Panc1 (cell line): Measurements from ENCODE around the gene C16orf74. TPM values are rescaled to one million over a fixed set of nuclear protein-coding genes. Genes with fewer than 3 reads are reported as not detected.

Experiments used
- ATAC-seq: fragments of 200-7000 bp; cut with Tn5 transposase; 2 replicates; pipeline ENCODE4 v1.9.1; 2020; ENCODE audit warnings: mild to moderate bottlenecking, moderate library complexity
- BruUV-seq: library from RNA; stranded (reverse); fragments of 400-500 nt; replicated peaks from 2 replicates; lab custom pipeline; 2021; lab: Mats Ljungman, UMichigan
- CTCF ChIA-PET: fragments of 300-600 bp; sonication (Branson Sonifier 250); formaldehyde crosslinking; loops from one replicate; lab custom pipeline; 2022; ENCODE audit warnings: antibody characterized with exemption; lab: Charles Lee
- POLR2A ChIA-PET: fragments of 300-600 bp; sonication (Branson Sonifier 250); formaldehyde crosslinking; loops from one replicate; lab custom pipeline; 2022; ENCODE audit warnings: antibody characterized with exemption; lab: Charles Lee
- DNase-seq: peaks from one replicate; pipeline ENCODE4 v3.0.0-alpha.2; 2010; ENCODE audit warnings: low read depth, low spot score
- H3K27ac ChIP-seq: 2 replicates; pipeline ENCODE4 v1.5.1; 2011; ENCODE audit warnings: mild to moderate bottlenecking, low read length, inconsistent platforms
- H3K27me3 ChIP-seq: fragments of 200-500 bp; sonication (Bioruptor generic); 2 replicates; pipeline ENCODE4 v1.6.0; 2014; ENCODE audit warnings: low read length, inconsistent platforms; ENCODE audit not compliant: control insufficient read depth, insufficient read depth
- H3K36me3 ChIP-seq: fragments of 200-500 bp; sonication (Bioruptor generic); 2 replicates; pipeline ENCODE4 v1.5.1; 2014; ENCODE audit warnings: inconsistent platforms, mild to moderate bottlenecking, low read length, moderate library complexity; ENCODE audit not compliant: control insufficient read depth, insufficient read depth
- H3K4me1 ChIP-seq: 2 replicates; pipeline ENCODE4 v1.5.1; 2011; ENCODE audit warnings: inconsistent platforms, mild to moderate bottlenecking, low read length, moderate library complexity; ENCODE audit not compliant: control insufficient read depth, insufficient read depth
- H3K4me3 ChIP-seq, 2 experiments: 2 replicates each; pipeline ENCODE4 v1.5.1; 2011 to 2012; ENCODE audit warnings: low read depth in 2 of 2, low read length in 2 of 2, mild to moderate bottlenecking in 2 of 2, inconsistent platforms in 1 of 2, moderate library complexity in 1 of 2
- H3K9me3 ChIP-seq: fragments of 200-500 bp; sonication (Bioruptor generic); 2 replicates; pipeline ENCODE4 v1.5.1; 2014; ENCODE audit warnings: low read depth, mild to moderate bottlenecking, inconsistent platforms, low read length, moderate library complexity; ENCODE audit not compliant: control insufficient read depth, insufficient read depth
- CTCF ChIP-seq: fragments of 450-650 bp; IDR thresholded peaks from 2 replicates; pipeline ENCODE4 v1.5.1; 2017; ENCODE audit warnings: mild to moderate bottlenecking
- POLR2AphosphoS5 ChIP-seq: IDR thresholded peaks from 2 replicates; pipeline ENCODE4 v1.6.1; 2012; ENCODE audit warnings: mild to moderate bottlenecking, low read depth, low read length, moderate library complexity
- REST ChIP-seq, 2 experiments: IDR thresholded peaks; 2 replicates each; pipeline ENCODE4 v1.6.1; 2011 to 2012; ENCODE audit warnings: low read depth in 2 of 2, control low read depth in 1 of 2, low read length in 1 of 2, mild to moderate bottlenecking in 1 of 2, moderate library complexity in 1 of 2; ENCODE audit not compliant: insufficient read depth in 1 of 2
- SIN3A ChIP-seq: IDR thresholded peaks from 2 replicates; pipeline ENCODE4 v1.6.1; 2012; ENCODE audit warnings: low read depth, mild to moderate bottlenecking, low read length, moderate library complexity, borderline replicate concordance; ENCODE audit not compliant: insufficient read depth
- TCF7L2 ChIP-seq: IDR thresholded peaks from 2 replicates; pipeline ENCODE4 v1.6.1; 2011; ENCODE audit warnings: mild to moderate bottlenecking, low read depth, low read length, inconsistent platforms
- in situ Hi-C: cut with HindIII; loops from 2 replicates; pipeline ENCODE4 v1.10.0; 2016; ENCODE audit warnings: low sequenced_read_pairs, low pct_unique_long_range_greater_than_20kb
- intact Hi-C: fragments of 100-400 bp; cut with micrococcal nuclease; formaldehyde crosslinking; loops from one replicate; pipeline ENCODE4 v1.10.0; 2022; ENCODE audit not compliant: unreplicated experiment
- total RNA-seq: library from RNA; stranded (reverse); gene quantifications from one replicate; pipeline ENCODE4 v1.2.1, GENCODE V29; 2021; ENCODE audit not compliant: unreplicated experiment

Gene C16orf74
- total RNA-seq, 1 experiment from 2014 or later, result 1.5 TPM

- Histone ChIP-seq H3K9me3 (no peaks in the 10 kb centered on the region), H3K27ac (no peak overlapping the region), H3K36me3 (no peaks in the 10 kb centered on the region), H3K27me3 (no peaks in the 10 kb centered on the region), H3K4me3 (no peak overlapping the region), H3K4me1 (peaks cover 4% of the 10 kb centered on the region; the same call in 1 of the 2 replicates)
- TF ChIP-seq POLR2AphosphoS5 (no peak), REST (IDR thresholded peaks at IDR 0.05; ENCODE audit: insufficient read depth in 1 of 2, low read depth in 2 of 2, low read length in 1 of 2) (no peak), CTCF (no peak), TCF7L2 (no peak), SIN3A (no peak)
- POLR2A ChIA-PET, result no interaction called here
- ATAC-seq, result peak; percentile 30; the same call in 1 of the 2 replicates
- no TSS peak for BruUV-seq
- no peak for DNase-seq
- CTCF ChIA-PET, result no interaction called here
- intact Hi-C loops (no loop called here), in situ Hi-C loops (no loop called here)
Observed at GRCh38 chr16:85698935-85699558, 51.8 kb downstream of the C16orf74 start.

GRCh38 chr16:85698459-85698891 is 52.4 kb downstream of the C16orf74 start:
- no peak for ATAC-seq
- peaks cover 4% of the 10 kb centered on the region; the same call in 1 of the 2 replicates for H3K4me1 ChIP-seq
- no TSS peak for BruUV-seq
- intact Hi-C loops (no loop called here), in situ Hi-C loops (no loop called here)
- POLR2A ChIA-PET, result no interaction called here
- H3K4me3 ChIP-seq, result no peak overlapping the region
- H3K27me3 ChIP-seq, result no peaks in the 10 kb centered on the region
- no peak for TF ChIP-seq POLR2AphosphoS5
- TF ChIP-seq SIN3A, result no peak
- CTCF ChIA-PET, result no interaction called here
- DNase-seq, result no peak
- H3K27ac ChIP-seq, result no peak overlapping the region
- H3K9me3 ChIP-seq, result no peaks in the 10 kb centered on the region
- H3K36me3 ChIP-seq, result no peaks in the 10 kb centered on the region

- no peaks in the 10 kb centered on the region for H3K27me3 ChIP-seq
- no peak overlapping the region for H3K4me3 ChIP-seq
- CTCF ChIA-PET, result interaction anchor here (0.9 kb wide), 1 partner anchor 12 kb away, joined by 3 read pairs; no protein-coding TSS in a partner anchor
- POLR2A ChIA-PET, result no interaction called here
- TF ChIP-seq POLR2AphosphoS5, result no peak
- no peak for TF ChIP-seq REST (IDR thresholded peaks at IDR 0.05; ENCODE audit: insufficient read depth in 1 of 2, low read depth in 2 of 2, low read length in 1 of 2)
- TF ChIP-seq TCF7L2, result no peak
- no peak for TF ChIP-seq CTCF
- no peak for TF ChIP-seq SIN3A
- H3K4me1 ChIP-seq, result peaks cover 4% of the 10 kb centered on the region; the same call in 1 of the 2 replicates
- BruUV-seq, result no TSS peak
- H3K36me3 ChIP-seq, result no peaks in the 10 kb centered on the region
- DNase-seq (no peak), ATAC-seq (no peak)
- intact Hi-C loops, result no loop called here
- in situ Hi-C loops, result no loop called here
- no peaks in the 10 kb centered on the region for H3K9me3 ChIP-seq
- H3K27ac ChIP-seq, result no peak overlapping the region
Observed at GRCh38 chr16:85697431-85697830, 53.5 kb downstream of the C16orf74 start.
